GM19372 (cell line): ENCODE results near the gene PCNT.

ENCODE experiments used
- ATAC-seq: cut with Tn5 transposase; IDR thresholded peaks from one replicate; pipeline ENCODE4 v1.9.1; 2021; ENCODE audit warnings: mild to moderate bottlenecking, low read depth, moderate library complexity; ENCODE audit not compliant: unreplicated experiment

The PCNT gene

GRCh38 chr21:46327711-46328110 is 3.8 kb downstream of the PCNT start:
- ATAC-seq = no peak

GRCh38 chr21:46328151-46328550 is 4.2 kb downstream of the PCNT start:
- no peak for ATAC-seq

GRCh38 chr21:46329796-46330195 is 5.8 kb downstream of the PCNT start:
- no peak for ATAC-seq

GRCh38 chr21:46334351-46335140 is 10.6 kb downstream of the PCNT start:
- ATAC-seq = no peak

- ATAC-seq = no peak
These were observed 12.6 kb downstream of the PCNT start for GRCh38 chr21:46336603-46337002.

- ATAC-seq = no peak
These were observed 17.0 kb downstream of the PCNT start for GRCh38 chr21:46340998-46341397.

- no peak for ATAC-seq
These were observed 20.4 kb downstream of the PCNT start for GRCh38 chr21:46344219-46344915.

- no peak for ATAC-seq
These were observed 21.9 kb downstream of the PCNT start for GRCh38 chr21:46345861-46346260.

- ATAC-seq = no peak
These were observed 22.6 kb downstream of the PCNT start for GRCh38 chr21:46346296-46347202.

- ATAC-seq = no peak
These were observed 23.2 kb downstream of the PCNT start for GRCh38 chr21:46347203-46347550.

- ATAC-seq = no peak
These were observed 23.9 kb downstream of the PCNT start for GRCh38 chr21:46347791-46348381.

- no peak for ATAC-seq
These were observed 25.3 kb downstream of the PCNT start for GRCh38 chr21:46349134-46349760.

GRCh38 chr21:46350571-46350970 is 26.6 kb downstream of the PCNT start:
- ATAC-seq = no peak

- ATAC-seq = no peak
These were observed 27.0 kb downstream of the PCNT start for GRCh38 chr21:46350981-46351380.

GRCh38 chr21:46351476-46352163 is 27.7 kb downstream of the PCNT start:
- no peak for ATAC-seq

GRCh38 chr21:46352164-46352515 is 28.2 kb downstream of the PCNT start:
- no peak for ATAC-seq

- ATAC-seq = no peak
These were observed 29.0 kb downstream of the PCNT start for GRCh38 chr21:46352913-46353312.

- no peak for ATAC-seq
These were observed 30.1 kb downstream of the PCNT start for GRCh38 chr21:46354046-46354445.

GRCh38 chr21:46354518-46354917 is 30.6 kb downstream of the PCNT start:
- ATAC-seq = no peak
